ENCODE results near the gene BTRC.

BTRC gene

DNA sequence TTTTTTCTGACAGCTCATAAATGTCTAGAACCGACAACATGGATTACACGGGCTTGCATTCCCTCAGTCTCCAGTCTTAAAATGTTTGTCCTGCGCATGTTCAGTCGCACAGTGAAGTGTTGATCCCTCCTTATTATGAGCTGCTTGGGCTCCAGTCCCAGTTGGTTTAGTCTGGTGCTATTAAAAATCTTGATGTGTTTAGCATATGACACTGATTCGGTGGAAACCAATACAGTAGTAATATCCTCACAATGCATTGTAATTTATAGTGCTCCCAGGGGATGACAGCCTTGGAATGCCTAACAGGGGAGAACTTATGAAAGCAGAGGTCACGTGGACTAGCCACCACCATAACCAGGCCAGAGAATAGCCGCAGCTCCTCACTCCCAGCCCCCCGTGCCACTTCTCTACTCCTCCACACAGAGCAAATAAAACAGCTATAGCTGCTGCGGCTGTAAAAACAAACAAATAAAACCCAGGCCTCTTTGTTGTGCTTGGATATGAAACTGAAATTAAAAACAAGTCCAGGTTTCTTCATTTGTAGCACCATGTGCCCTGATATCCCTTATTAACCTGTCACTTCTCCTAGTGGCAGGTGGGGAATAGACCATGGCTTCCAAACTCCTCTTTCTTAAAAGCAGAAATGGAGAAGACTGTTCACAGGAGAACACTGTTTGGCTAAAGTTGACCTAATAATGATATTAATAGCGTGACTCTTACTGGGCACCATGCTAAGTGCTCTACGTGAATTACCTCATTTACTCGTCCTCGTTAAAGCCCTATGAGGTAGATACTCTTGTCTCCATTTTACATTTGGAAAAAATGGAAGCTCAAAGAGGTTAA is 241.8 kb downstream of the BTRC start:
- Histone ChIP-seq H3K27me3 (ENCODE audit: control insufficient read depth, insufficient read depth, low read length) (no peaks in the 10 kb centered on the region), H3K9ac (ENCODE audit: low read length) (no peak overlapping the region), H3K9me3 (ENCODE audit: control insufficient read depth, low read depth, low read length) (no peaks in the 10 kb centered on the region), H3K4me3 (ENCODE audit: low read length) (no peak overlapping the region), H3K36me3 (ENCODE audit: control insufficient read depth, low read depth, low read length) (no peaks in the 10 kb centered on the region), H3K4me1 (ENCODE audit: control insufficient read depth, low read depth, low read length) (peaks cover 7% of the 10 kb centered on the region), H3K27ac (ENCODE audit: low read length) (no peak overlapping the region)

DNA sequence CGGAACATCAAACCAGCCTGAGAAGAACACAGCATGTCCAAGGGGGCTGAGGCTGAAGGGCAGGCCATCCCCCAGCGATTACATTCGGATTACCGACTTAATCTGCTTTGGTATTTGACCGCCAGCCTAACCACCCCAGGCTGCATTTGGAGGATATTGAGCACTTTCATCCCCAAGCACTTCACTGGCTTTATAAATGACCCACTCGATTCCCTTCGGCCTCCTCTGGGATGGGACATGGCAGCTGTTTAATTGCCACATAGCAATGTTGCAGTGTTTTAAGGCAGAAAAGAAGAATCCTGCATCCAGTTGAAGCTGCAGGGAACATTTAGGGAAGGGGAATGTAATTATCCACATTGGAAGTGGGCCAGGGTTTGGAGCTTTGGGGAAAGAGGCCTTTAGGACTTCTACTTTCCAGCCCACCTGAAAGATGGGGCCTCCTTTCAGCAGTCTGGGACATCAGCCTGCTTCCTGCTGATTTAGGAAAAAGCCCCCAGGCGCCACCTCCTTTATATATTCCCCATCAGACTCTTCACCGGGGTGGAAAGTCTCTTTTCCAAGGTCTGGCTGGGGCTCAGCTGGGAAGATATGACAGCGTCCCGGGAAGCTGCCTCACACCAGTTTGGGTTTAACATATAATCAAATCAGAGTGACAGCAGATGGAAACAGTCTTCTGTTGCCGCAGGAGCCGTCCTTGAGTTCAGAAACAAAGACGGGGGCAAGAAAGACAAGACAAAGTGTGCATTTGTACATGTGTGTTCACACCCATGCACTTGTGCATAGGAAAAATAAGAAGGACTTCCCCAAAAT is 243.3 kb downstream of the BTRC start:
- Histone ChIP-seq H3K27ac (ENCODE audit: low read length) (no peak overlapping the region), H3K9ac (ENCODE audit: low read length) (no peak overlapping the region), H3K4me1 (ENCODE audit: control insufficient read depth, low read depth, low read length) (peaks cover 7% of the 10 kb centered on the region), H3K27me3 (ENCODE audit: control insufficient read depth, insufficient read depth, low read length) (no peaks in the 10 kb centered on the region), H3K9me3 (ENCODE audit: control insufficient read depth, low read depth, low read length) (no peaks in the 10 kb centered on the region), H3K36me3 (ENCODE audit: control insufficient read depth, low read depth, low read length) (no peaks in the 10 kb centered on the region), H3K4me3 (ENCODE audit: low read length) (no peak overlapping the region)

DNA sequence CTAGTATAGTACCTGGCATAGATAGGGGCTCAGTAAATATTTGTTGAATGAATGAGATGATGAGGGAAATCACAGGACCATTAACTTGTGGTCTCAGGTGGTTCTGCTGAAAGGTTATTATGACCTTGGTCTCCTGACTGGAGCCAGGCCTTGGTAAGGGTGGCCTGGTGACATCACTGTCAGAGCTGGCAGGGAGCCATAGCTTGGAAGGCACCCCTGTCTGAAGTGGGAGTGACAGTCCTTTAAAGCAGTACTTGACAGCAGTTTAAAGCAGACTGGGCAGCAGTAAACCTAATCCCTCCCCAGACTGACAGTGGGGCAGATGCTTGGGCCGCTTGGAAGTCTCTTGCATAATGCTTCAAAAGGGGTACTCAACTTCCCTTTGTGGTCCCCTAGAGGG is 247.6 kb downstream of the BTRC start:
- Histone ChIP-seq H3K27me3 (ENCODE audit: control insufficient read depth, insufficient read depth, low read length) (no peaks in the 10 kb centered on the region), H3K4me3 (ENCODE audit: low read length) (no peak overlapping the region), H3K36me3 (ENCODE audit: control insufficient read depth, low read depth, low read length) (no peaks in the 10 kb centered on the region)

DNA sequence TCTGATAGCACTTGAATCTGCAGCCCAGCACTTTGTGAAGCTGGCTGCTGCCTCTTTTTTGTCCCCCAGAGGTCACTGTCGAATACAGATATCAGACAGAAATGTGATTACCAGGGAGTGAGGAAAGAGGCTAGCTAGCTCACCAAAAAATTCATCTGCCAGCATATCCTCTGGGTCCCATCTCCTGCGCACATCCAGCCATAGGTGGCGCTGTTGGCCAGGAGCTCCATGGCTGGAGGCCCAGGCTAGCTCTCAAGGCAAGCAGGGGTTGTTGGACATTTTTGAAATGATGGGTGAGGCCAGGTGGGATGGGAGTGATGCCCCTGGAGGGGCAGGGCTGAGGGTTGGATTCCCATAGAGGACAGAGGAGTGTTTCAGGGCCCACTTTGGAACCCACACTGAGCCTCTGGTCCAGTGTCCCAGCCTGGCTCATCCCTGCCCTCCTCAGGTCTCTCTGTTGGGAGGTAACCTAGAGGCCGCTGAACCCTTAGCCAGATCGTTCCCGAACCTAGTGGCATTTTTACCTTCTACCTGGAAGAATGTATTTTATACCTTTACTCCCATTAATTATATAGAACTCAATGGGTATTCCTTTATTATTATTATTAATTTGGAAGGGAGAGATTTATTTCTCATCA is 248.9 kb downstream of the BTRC start:
- Histone ChIP-seq H3K36me3 (ENCODE audit: control insufficient read depth, low read depth, low read length) (no peaks in the 10 kb centered on the region), H3K27me3 (ENCODE audit: control insufficient read depth, insufficient read depth, low read length) (no peaks in the 10 kb centered on the region), H3K4me3 (ENCODE audit: low read length) (no peak overlapping the region), H3K9ac (ENCODE audit: low read length) (no peak overlapping the region), H3K27ac (ENCODE audit: low read length) (no peak overlapping the region), H3K4me1 (ENCODE audit: control insufficient read depth, low read depth, low read length) (peaks cover 6% of the 10 kb centered on the region), H3K9me3 (ENCODE audit: control insufficient read depth, low read depth, low read length) (no peaks in the 10 kb centered on the region)

More for the DNA sequence above, 247.6 kb downstream of the BTRC start:
- Histone ChIP-seq H3K4me1 (ENCODE audit: control insufficient read depth, low read depth, low read length) (peaks cover 7% of the 10 kb centered on the region), H3K27ac (ENCODE audit: low read length) (no peak overlapping the region), H3K9me3 (ENCODE audit: control insufficient read depth, low read depth, low read length) (no peaks in the 10 kb centered on the region), H3K9ac (ENCODE audit: low read length) (no peak overlapping the region)

Data from iPS-18a (cell line).